HAP-1 (cell line): Measurements from ENCODE around the gene FAM163A.

Experiments
- DNase-seq, 2 experiments: peaks; one replicate each; pipeline ENCODE4 v3.0.0-alpha.2; 2016 to 2020; ENCODE audit warnings: low spot score in 2 of 2
- H3K27me3 ChIP-seq: fragments of 250-450 bp; sonication (Bioruptor Pico); 2 replicates; pipeline ENCODE4 v1.5.1; 2020; ENCODE audit warnings: low read depth, mild to moderate bottlenecking, moderate library complexity
- H3K36me3 ChIP-seq: fragments of 250-450 bp; sonication (Bioruptor Pico); replicated peaks from 2 replicates; pipeline ENCODE4 v1.5.1; 2020; ENCODE audit warnings: mild to moderate bottlenecking
- H3K4me1 ChIP-seq: fragments of 250-450 bp; sonication (Bioruptor Pico); 2 replicates; pipeline ENCODE4 v1.5.1; 2020; ENCODE audit warnings: mild to moderate bottlenecking
- H3K4me3 ChIP-seq: fragments of 250-450 bp; sonication (Bioruptor Pico); 2 replicates; pipeline ENCODE4 v1.5.1; 2020; ENCODE audit warnings: mild to moderate bottlenecking, moderate library complexity
- H3K9me3 ChIP-seq: fragments of 250-450 bp; sonication (Bioruptor Pico); 2 replicates; pipeline ENCODE4 v1.5.1; 2020; ENCODE audit warnings: mild to moderate bottlenecking, moderate library complexity
- in situ Hi-C: fragments of 300-500 bp; cut with MboI; formaldehyde crosslinking; loops from 3 replicates; pipeline ENCODE4 v1.14.3; 2020; ENCODE audit warnings: low sequenced_read_pairs, inconsistent platforms, mixed read lengths

Gene FAM163A

GRCh38 chr1:179817789-179818188, 74.7 kb downstream of the FAM163A start:
- in situ Hi-C loops: loop anchor here (5.0 kb wide), 1 partner anchor 105 kb away; no protein-coding TSS in a partner anchor
- DNase-seq: no peak
- Histone ChIP-seq H3K27me3 (no peaks in the 10 kb centered on the region), H3K4me1 (peaks cover 5% of the 10 kb centered on the region; the same call in 1 of the 2 replicates), H3K9me3 (no peaks in the 10 kb centered on the region), H3K4me3 (no peak overlapping the region), H3K36me3 (no peaks in the 10 kb centered on the region)

GRCh38 chr1:179818260-179818659, 75.2 kb downstream of the FAM163A start:
- in situ Hi-C loops: loop anchor here (5.0 kb wide), 1 partner anchor 106 kb away; no protein-coding TSS in a partner anchor

GRCh38 chr1:179818743-179819173, 75.7 kb downstream of the FAM163A start:
- Histone ChIP-seq H3K4me3 (no peak overlapping the region), H3K4me1 (peaks cover 5% of the 10 kb centered on the region; the same call in 1 of the 2 replicates)
- in situ Hi-C loops: loop anchor here (5.0 kb wide), 1 partner anchor 106 kb away; no protein-coding TSS in a partner anchor

More at GRCh38 chr1:179818260-179818659, 75.2 kb downstream of the FAM163A start:
- Histone ChIP-seq H3K4me1 (peaks cover 5% of the 10 kb centered on the region; the same call in 1 of the 2 replicates), H3K4me3 (no peak overlapping the region), H3K9me3 (no peaks in the 10 kb centered on the region), H3K27me3 (no peaks in the 10 kb centered on the region), H3K36me3 (no peaks in the 10 kb centered on the region)
- no peak for DNase-seq

GRCh38 chr1:179820226-179820970, 77.3 kb downstream of the FAM163A start:
- H3K36me3 ChIP-seq: no peaks in the 10 kb centered on the region
- no peaks in the 10 kb centered on the region for H3K27me3 ChIP-seq
- peaks cover 2% of the 10 kb centered on the region; the same call in 1 of the 2 replicates for H3K4me1 ChIP-seq
- no peak overlapping the region for H3K4me3 ChIP-seq
- in situ Hi-C loops: no loop called here
- DNase-seq: no peak
- H3K9me3 ChIP-seq: no peaks in the 10 kb centered on the region

More at GRCh38 chr1:179818743-179819173, 75.7 kb downstream of the FAM163A start:
- H3K27me3 ChIP-seq: no peaks in the 10 kb centered on the region
- no peak for DNase-seq
- H3K9me3 ChIP-seq: no peaks in the 10 kb centered on the region
- H3K36me3 ChIP-seq: no peaks in the 10 kb centered on the region

GRCh38 chr1:179821524-179821923, 78.4 kb downstream of the FAM163A start:
- Histone ChIP-seq H3K4me1 (no peaks in the 10 kb centered on the region), H3K36me3 (no peaks in the 10 kb centered on the region), H3K4me3 (no peak overlapping the region), H3K9me3 (no peaks in the 10 kb centered on the region), H3K27me3 (no peaks in the 10 kb centered on the region)
- no peak for DNase-seq
- in situ Hi-C loops: no loop called here

- H3K4me3 ChIP-seq: no peak overlapping the region
- H3K9me3 ChIP-seq: no peaks in the 10 kb centered on the region
- in situ Hi-C loops: no loop called here
- DNase-seq: no peak
- H3K36me3 ChIP-seq: no peaks in the 10 kb centered on the region
- H3K4me1 ChIP-seq: no peaks in the 10 kb centered on the region
- H3K27me3 ChIP-seq: no peaks in the 10 kb centered on the region
Observed at GRCh38 chr1:179822065-179822464, 79.0 kb downstream of the FAM163A start.

- Histone ChIP-seq H3K4me3 (no peak overlapping the region), H3K4me1 (no peaks in the 10 kb centered on the region), H3K27me3 (no peaks in the 10 kb centered on the region), H3K9me3 (no peaks in the 10 kb centered on the region), H3K36me3 (no peaks in the 10 kb centered on the region)
- in situ Hi-C loops: no loop called here
- no peak for DNase-seq
Observed at GRCh38 chr1:179823693-179824092, 80.6 kb downstream of the FAM163A start.

- no peak overlapping the region for H3K4me3 ChIP-seq
- H3K4me1 ChIP-seq: no peaks in the 10 kb centered on the region
- no peak for DNase-seq
- in situ Hi-C loops: no loop called here
- H3K36me3 ChIP-seq: no peaks in the 10 kb centered on the region
- H3K9me3 ChIP-seq: no peaks in the 10 kb centered on the region
- no peaks in the 10 kb centered on the region for H3K27me3 ChIP-seq
Observed at GRCh38 chr1:179824265-179824664, 81.2 kb downstream of the FAM163A start.

- H3K36me3 ChIP-seq: no peaks in the 10 kb centered on the region
- no peaks in the 10 kb centered on the region for H3K9me3 ChIP-seq
- in situ Hi-C loops: no loop called here
- H3K27me3 ChIP-seq: no peaks in the 10 kb centered on the region
- no peak overlapping the region for H3K4me3 ChIP-seq
- DNase-seq: no peak
- H3K4me1 ChIP-seq: no peaks in the 10 kb centered on the region
Observed at GRCh38 chr1:179825206-179825605, 82.1 kb downstream of the FAM163A start.

GRCh38 chr1:179825798-179826460, 82.8 kb downstream of the FAM163A start:
- no peak for DNase-seq
- Histone ChIP-seq H3K4me1 (no peaks in the 10 kb centered on the region), H3K27me3 (no peaks in the 10 kb centered on the region), H3K9me3 (no peaks in the 10 kb centered on the region), H3K4me3 (no peak overlapping the region), H3K36me3 (no peaks in the 10 kb centered on the region)
- in situ Hi-C loops: no loop called here

GRCh38 chr1:179826626-179827280, 83.7 kb downstream of the FAM163A start:
- H3K4me3 ChIP-seq: no peak overlapping the region
- no peak for DNase-seq
- no peaks in the 10 kb centered on the region for H3K36me3 ChIP-seq
- H3K27me3 ChIP-seq: no peaks in the 10 kb centered on the region
- H3K9me3 ChIP-seq: no peaks in the 10 kb centered on the region
- no peaks in the 10 kb centered on the region for H3K4me1 ChIP-seq
- in situ Hi-C loops: no loop called here

GRCh38 chr1:179828554-179829110, 85.5 kb downstream of the FAM163A start:
- Histone ChIP-seq H3K9me3 (no peaks in the 10 kb centered on the region), H3K4me1 (no peaks in the 10 kb centered on the region), H3K4me3 (no peak overlapping the region), H3K27me3 (no peaks in the 10 kb centered on the region), H3K36me3 (no peaks in the 10 kb centered on the region)
- in situ Hi-C loops: no loop called here
- DNase-seq: no peak

GRCh38 chr1:179831225-179831624, 88.1 kb downstream of the FAM163A start:
- Histone ChIP-seq H3K36me3 (no peaks in the 10 kb centered on the region), H3K27me3 (no peaks in the 10 kb centered on the region), H3K4me3 (no peak overlapping the region), H3K9me3 (no peaks in the 10 kb centered on the region), H3K4me1 (peaks cover 3% of the 10 kb centered on the region; the same call in 1 of the 2 replicates)
- in situ Hi-C loops: no loop called here
- DNase-seq: no peak
